HCT116 (cell line): Measurements from ENCODE around the gene USH1G. TPM values are rescaled to one million over a fixed set of nuclear protein-coding genes. Genes with fewer than 3 reads are reported as not detected.

Source experiments
- ATAC-seq: fragments of 200-7000 bp; cut with Tn5 transposase; 2 replicates; pipeline ENCODE4 v1.9.1; 2020; ENCODE audit warnings: mild to moderate bottlenecking, moderate library complexity
- BruUV-seq: library from RNA; stranded (reverse); fragments of 400-500 nt; replicated peaks from 2 replicates; lab custom pipeline; 2021; lab: Mats Ljungman, UMichigan
- CTCF ChIA-PET: fragments of 300-600 bp; sonication (Branson Sonifier 250); formaldehyde crosslinking; loops from one replicate; lab custom pipeline; 2021; ENCODE audit warnings: antibody characterized with exemption; lab: Charles Lee
- POLR2A ChIA-PET: fragments of 300-600, 350-600 bp; sonication (Branson Sonifier 250); formaldehyde crosslinking; loops from one replicate; lab custom pipeline; 2021; ENCODE audit warnings: antibody characterized with exemption; lab: Charles Lee
- RAD21 ChIA-PET, 2 experiments: fragments of 300-600 bp; sonication (Branson Sonifier 250); formaldehyde crosslinking; loops; one replicate each; lab custom pipeline; 2023; ENCODE audit warnings: low total read pairs in 2 of 2; ENCODE audit not compliant: uncharacterized antibody in 2 of 2, unreplicated experiment in 2 of 2, low non-redundant PET in 1 of 2; lab: Charles Lee
- DNase-seq: peaks from one replicate; pipeline ENCODE4 v3.0.0-alpha.2; 2010; ENCODE audit warnings: low read depth, low spot score
- H2AFZ ChIP-seq: fragments of 200-600 bp; shearing (Covaris generic), sonication (generic); 2 replicates; pipeline ENCODE4 v1.6.1; 2017; ENCODE audit warnings: low read depth, mixed run types, mixed read lengths, antibody characterized with exemption, low read length; ENCODE audit not compliant: poor library complexity, severe bottlenecking
- H3K27ac ChIP-seq: 2 replicates; pipeline ENCODE4 v1.5.1; 2012; ENCODE audit warnings: low read depth, low read length
- H3K27me3 ChIP-seq: fragments of 200-600 bp; sonication (generic); 2 replicates; pipeline ENCODE4 v1.6.1; 2016; ENCODE audit warnings: mixed run types, low read length, mixed read lengths; ENCODE audit not compliant: insufficient read depth
- H3K36me3 ChIP-seq, 2 experiments: fragments of 200-500 bp in 1 of 2; fragments of 200-600 bp in 1 of 2; sonication (Bioruptor generic) in 1 of 2; sonication (generic) in 1 of 2; 2 replicates each; pipeline versions ENCODE4 v1.5.1 to v1.6.1; 2014 to 2016; ENCODE audit warnings: low read length in 2 of 2, inconsistent platforms in 1 of 2, mixed read lengths in 1 of 2, mixed run types in 1 of 2; ENCODE audit not compliant: insufficient read depth in 2 of 2, control insufficient read depth in 1 of 2
- H3K4me1 ChIP-seq, 2 experiments: fragments of 200-600 bp in 1 of 2; sonication (generic) in 1 of 2; 2 replicates each; pipeline versions ENCODE4 v1.5.1 to v1.6.1; 2012 to 2017; ENCODE audit warnings: low read length in 2 of 2, inconsistent platforms in 1 of 2, mild to moderate bottlenecking in 1 of 2, mixed read lengths in 1 of 2, mixed run types in 1 of 2, moderate library complexity in 1 of 2; ENCODE audit not compliant: insufficient read depth in 2 of 2, control insufficient read depth in 1 of 2
- H3K4me2 ChIP-seq: fragments of 200-600 bp; sonication (generic); 2 replicates; pipeline ENCODE4 v1.6.1; 2017; ENCODE audit warnings: mixed run types, low read length, mixed read lengths
- H3K4me3 ChIP-seq, 2 experiments: fragments of 200-600 bp in 1 of 2; sonication (generic) in 1 of 2; replicated peaks in 1 of 2; 2 replicates each; pipeline ENCODE4 v1.5.1; 2011 to 2016; ENCODE audit warnings: low read length in 2 of 2, control low read depth in 1 of 2, low read depth in 1 of 2, mild to moderate bottlenecking in 1 of 2, mixed read lengths in 1 of 2, mixed run types in 1 of 2
- H3K79me2 ChIP-seq: fragments of 200-600 bp; sonication (generic); 2 replicates; pipeline ENCODE4 v1.6.1; 2017; ENCODE audit warnings: mild to moderate bottlenecking, mixed run types, low read length, moderate library complexity, mixed read lengths; ENCODE audit not compliant: insufficient read depth
- H3K9ac ChIP-seq: fragments of 200-600 bp; sonication (generic); 2 replicates; pipeline ENCODE4 v1.6.1; 2016; ENCODE audit warnings: low read length, mixed read lengths
- H3K9me2 ChIP-seq: fragments of 200-600 bp; sonication (generic), shearing (Covaris generic); 2 replicates; pipeline ENCODE4 v1.6.1; 2017; ENCODE audit warnings: mixed run types, mild to moderate bottlenecking, moderate library complexity; ENCODE audit not compliant: insufficient read depth
- H3K9me3 ChIP-seq, 2 experiments: fragments of 200-500 bp in 1 of 2; fragments of 200-600 bp in 1 of 2; sonication (Bioruptor generic) in 1 of 2; sonication (generic) in 1 of 2; 2 replicates each; pipeline ENCODE4 v1.6.1; 2014 to 2017; ENCODE audit warnings: low read length in 2 of 2, mixed read lengths in 2 of 2, inconsistent platforms in 1 of 2, low read depth in 1 of 2, mild to moderate bottlenecking in 1 of 2, mixed run types in 1 of 2, moderate library complexity in 1 of 2; ENCODE audit not compliant: control insufficient read depth in 1 of 2, insufficient read depth in 1 of 2
- H4K20me1 ChIP-seq: fragments of 200-600 bp; sonication (generic), shearing (Covaris generic); 2 replicates; pipeline ENCODE4 v1.6.1; 2017; ENCODE audit warnings: mixed run types, mild to moderate bottlenecking, moderate library complexity; ENCODE audit not compliant: insufficient read depth
- CBX3 ChIP-seq: IDR thresholded peaks from 2 replicates; pipeline ENCODE4 v1.6.1; 2012; ENCODE audit warnings: low read depth
- EGR1 ChIP-seq: IDR thresholded peaks from 2 replicates; pipeline ENCODE4 v1.6.1; 2012; ENCODE audit warnings: low read depth
- EZH2 ChIP-seq: fragments of 200-600 bp; sonication (generic); IDR thresholded peaks from 2 replicates; pipeline ENCODE4 v1.6.1; 2017; ENCODE audit warnings: antibody characterized with exemption, mixed run types
- EZH2phosphoT487 ChIP-seq: fragments of 200-600 bp; IDR thresholded peaks from 2 replicates; pipeline ENCODE4 v1.6.1; 2018; ENCODE audit warnings: antibody characterized with exemption, borderline replicate concordance
- FOSL1 ChIP-seq: IDR thresholded peaks from 2 replicates; pipeline ENCODE4 v1.6.1; 2012; ENCODE audit warnings: low read depth
- JUND ChIP-seq: IDR thresholded peaks from 2 replicates; pipeline ENCODE4 v1.6.1; 2012
- RAD21 ChIP-seq: IDR thresholded peaks from 2 replicates; pipeline ENCODE4 v1.6.1; 2012; ENCODE audit warnings: low read depth, mild to moderate bottlenecking
- SIN3A ChIP-seq: IDR thresholded peaks from 2 replicates; pipeline ENCODE4 v1.6.1; 2012; ENCODE audit warnings: low read depth
- TCF7L2 ChIP-seq: IDR thresholded peaks from 2 replicates; pipeline ENCODE4 v1.7.0; 2011; ENCODE audit warnings: borderline replicate concordance, inconsistent platforms; ENCODE audit not compliant: insufficient read depth, insufficient read length; ENCODE audit errors: extremely low read depth
- YY1 ChIP-seq: IDR thresholded peaks from 2 replicates; pipeline ENCODE4 v1.6.1; 2011; ENCODE audit warnings: low read length, low read depth, moderate library complexity, mild to moderate bottlenecking; ENCODE audit not compliant: insufficient replicate concordance; ENCODE audit errors: extremely low read depth
- ZBTB33 ChIP-seq: IDR thresholded peaks from 2 replicates; pipeline ENCODE4 v1.6.1; 2011; ENCODE audit warnings: mild to moderate bottlenecking, low read length, moderate library complexity; ENCODE audit not compliant: insufficient replicate concordance; ENCODE audit errors: extremely low read depth
- ZFX ChIP-seq: fragments of 450-650 bp; IDR thresholded peaks from 2 replicates; pipeline ENCODE4 v1.6.1; 2017
- intact Hi-C: fragments of 100-400 bp; cut with micrococcal nuclease; formaldehyde crosslinking; loops from 2 replicates; pipeline ENCODE4 v1.10.0; 2022
- total RNA-seq: library from RNA; stranded (reverse); gene quantifications from one replicate; pipeline ENCODE4 v1.2.1, GENCODE V29; 2021; ENCODE audit not compliant: unreplicated experiment
- TF ChIP-seq, protein P1 (sequence below): IDR thresholded peaks from 2 replicates; pipeline ENCODE4 v1.6.1; 2012

USH1G gene
- total RNA-seq, 1 experiment from 2014 or later: 3.1 TPM

DNA sequence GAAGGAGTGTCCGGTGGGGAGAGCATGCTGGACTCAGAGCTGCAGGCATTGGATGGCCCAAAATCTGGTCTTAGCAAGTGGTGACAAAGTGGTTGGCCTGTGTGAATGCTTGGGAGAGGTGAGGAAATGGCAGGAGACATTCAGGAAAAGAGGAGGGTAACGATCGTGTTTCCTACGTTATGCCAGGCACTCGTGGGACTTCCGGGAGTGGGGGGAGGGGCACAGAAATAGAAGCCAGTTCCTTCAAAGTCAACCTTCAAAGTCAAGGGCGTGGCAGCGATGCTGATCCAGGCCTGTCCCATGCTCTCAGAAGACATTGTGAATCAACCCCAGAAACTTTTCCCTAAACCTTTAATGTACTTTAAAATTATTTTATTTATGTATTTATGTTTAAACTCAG lies 16.5 kb upstream of the USH1G start:
- H3K79me2 ChIP-seq: no peaks in the 10 kb centered on the region
- ChIA-PET RAD21 (no interaction called here), CTCF (interaction anchor here (1.0 to 1.4 kb wide), 2 partner anchors 18 to 22 kb away, joined by 3 to 5 read pairs; no protein-coding TSS in a partner anchor), POLR2A (interaction anchor here (1.5 kb wide), 1 partner anchor 66 kb away, joined by 3 read pairs; the partner anchor contains the start of gene FDXR)
- H3K9me2 ChIP-seq: no peaks in the 10 kb centered on the region
- H4K20me1 ChIP-seq: no peaks in the 10 kb centered on the region
- peaks cover 12 to 16% of the 10 kb centered on the region in 2 experiments for H3K4me1 ChIP-seq
- no peak overlapping the region for H3K4me2 ChIP-seq
- ATAC-seq (no peak), DNase-seq (no peak)
- no peaks in the 10 kb centered on the region for H3K36me3 ChIP-seq
- no peak overlapping the region for H3K9ac ChIP-seq
- H3K4me3 ChIP-seq: no peak overlapping the region
- TF ChIP-seq SIN3A (no peak), TCF7L2 (peak; percentile 16)
- H3K27ac ChIP-seq: no peak overlapping the region
- intact Hi-C loops: no loop called here
- BruUV-seq: no TSS peak
- H3K9me3 ChIP-seq: no peaks in the 10 kb centered on the region
- H3K27me3 ChIP-seq: peaks cover 4% of the 10 kb centered on the region; the same call in 1 of the 2 replicates
- H2AFZ ChIP-seq: no peak overlapping the region

DNA sequence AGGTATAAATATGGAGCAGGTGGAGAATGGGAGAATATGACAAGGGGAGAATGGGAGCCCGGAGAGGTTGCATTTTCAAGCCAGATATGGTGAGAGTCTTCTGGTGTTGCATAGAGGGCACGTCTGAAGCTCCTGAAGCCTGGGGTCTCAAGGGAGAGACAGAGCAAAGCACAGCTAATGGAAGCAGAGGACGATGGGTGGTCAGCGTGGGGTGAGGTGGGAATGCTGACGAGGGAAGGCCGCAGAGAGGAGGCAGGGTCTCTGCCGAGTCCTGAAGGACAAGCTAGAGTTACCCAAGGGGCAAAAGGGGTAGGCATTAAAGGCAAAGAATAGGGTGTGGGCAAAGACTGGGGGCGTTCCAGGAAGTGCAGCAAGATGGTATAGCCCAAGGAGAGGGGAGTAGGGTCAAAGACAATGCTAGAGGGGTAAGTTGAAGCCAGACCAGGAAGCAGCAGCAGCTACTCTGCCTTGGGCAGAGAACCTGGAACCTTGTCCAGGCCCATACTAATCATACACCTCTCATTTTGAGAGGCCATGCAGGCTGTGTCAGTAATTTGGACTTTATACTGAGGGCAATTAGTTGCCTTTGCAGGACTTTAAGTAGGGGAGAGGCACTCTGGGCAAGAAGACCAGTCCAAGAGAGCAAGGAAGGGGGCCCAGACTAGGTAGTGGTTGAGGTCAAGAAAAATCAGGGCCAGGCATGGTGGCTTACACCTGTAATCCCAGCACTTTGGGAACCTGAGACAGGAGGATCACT lies 15.3 kb upstream of the USH1G start:
- no peak overlapping the region for H3K4me2 ChIP-seq
- BruUV-seq: no TSS peak
- POLR2A ChIA-PET: interaction anchor here (1.5 kb wide), 1 partner anchor 65 kb away, joined by 3 read pairs; the partner anchor contains the start of gene FDXR
- no peaks in the 10 kb centered on the region for H3K36me3 ChIP-seq
- no peaks in the 10 kb centered on the region for H4K20me1 ChIP-seq
- H3K79me2 ChIP-seq: no peaks in the 10 kb centered on the region
- H2AFZ ChIP-seq: no peak overlapping the region
- H3K27me3 ChIP-seq: peaks cover 4% of the 10 kb centered on the region; the same call in 1 of the 2 replicates
- RAD21 ChIA-PET: no interaction called here
- no peak overlapping the region for H3K4me3 ChIP-seq
- intact Hi-C loops: no loop called here
- DNase-seq (no peak), ATAC-seq (no peak)
- H3K9me2 ChIP-seq: no peaks in the 10 kb centered on the region
- no peak overlapping the region for H3K27ac ChIP-seq
- CTCF ChIA-PET: interaction anchor here (1.4 kb wide), 1 partner anchor 23 kb away, joined by 5 read pairs; no protein-coding TSS in a partner anchor
- H3K9me3 ChIP-seq: no peaks in the 10 kb centered on the region
- peaks cover under 1 to 4% of the 10 kb centered on the region in 2 experiments; a peak in 3 of 4 replicates for H3K4me1 ChIP-seq
- H3K9ac ChIP-seq: no peak overlapping the region
- TF ChIP-seq YY1: no peak
- no peak for TF ChIP-seq TCF7L2
- no peak for TF ChIP-seq EGR1
- TF ChIP-seq, protein P1, sequence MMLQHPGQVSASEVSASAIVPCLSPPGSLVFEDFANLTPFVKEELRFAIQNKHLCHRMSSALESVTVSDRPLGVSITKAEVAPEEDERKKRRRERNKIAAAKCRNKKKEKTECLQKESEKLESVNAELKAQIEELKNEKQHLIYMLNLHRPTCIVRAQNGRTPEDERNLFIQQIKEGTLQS: no peak
- no peak for TF ChIP-seq EZH2
- no peak for TF ChIP-seq ZBTB33
- no peak for TF ChIP-seq CBX3
- no peak for TF ChIP-seq EZH2phosphoT487
- no peak for TF ChIP-seq JUND
- TF ChIP-seq RAD21: no peak
- TF ChIP-seq FOSL1: no peak
- no peak for TF ChIP-seq ZFX
